ENCODE data around the gene FAM217B.
"Not testable (repeated sequence)": the region's sequence is repeated elsewhere in the genome, so short reads cannot be mapped to it uniquely, and the experiment has no call there.

FAM217B gene

GRCh38 chr20:59954718-59955117 lies 14.5 kb downstream of the FAM217B start:
- Histone ChIP-seq H3K9me3 (ENCODE audit: control insufficient read depth in 2 of 2, low read length in 2 of 2) (no peaks in the 10 kb centered on the region), H3K27ac (ENCODE audit: low read length) (no peak overlapping the region), H3K4me3 (ENCODE audit: low read length in 2 of 2) (no peak overlapping the region), H3K4me1 (ENCODE audit: control insufficient read depth, insufficient read depth, low read length) (no peaks in the 10 kb centered on the region), H3K9ac (ENCODE audit: low read length in 2 of 2) (no peak overlapping the region), H3K27me3 (ENCODE audit: control insufficient read depth in 1 of 2, insufficient read depth in 2 of 2, low read length in 2 of 2) (no peaks in the 10 kb centered on the region), H3K36me3 (ENCODE audit: control insufficient read depth in 2 of 2, insufficient read depth in 2 of 2, low read length in 2 of 2) (peaks cover 0 to 7% of the 10 kb centered on the region in 2 donors)

DNA sequence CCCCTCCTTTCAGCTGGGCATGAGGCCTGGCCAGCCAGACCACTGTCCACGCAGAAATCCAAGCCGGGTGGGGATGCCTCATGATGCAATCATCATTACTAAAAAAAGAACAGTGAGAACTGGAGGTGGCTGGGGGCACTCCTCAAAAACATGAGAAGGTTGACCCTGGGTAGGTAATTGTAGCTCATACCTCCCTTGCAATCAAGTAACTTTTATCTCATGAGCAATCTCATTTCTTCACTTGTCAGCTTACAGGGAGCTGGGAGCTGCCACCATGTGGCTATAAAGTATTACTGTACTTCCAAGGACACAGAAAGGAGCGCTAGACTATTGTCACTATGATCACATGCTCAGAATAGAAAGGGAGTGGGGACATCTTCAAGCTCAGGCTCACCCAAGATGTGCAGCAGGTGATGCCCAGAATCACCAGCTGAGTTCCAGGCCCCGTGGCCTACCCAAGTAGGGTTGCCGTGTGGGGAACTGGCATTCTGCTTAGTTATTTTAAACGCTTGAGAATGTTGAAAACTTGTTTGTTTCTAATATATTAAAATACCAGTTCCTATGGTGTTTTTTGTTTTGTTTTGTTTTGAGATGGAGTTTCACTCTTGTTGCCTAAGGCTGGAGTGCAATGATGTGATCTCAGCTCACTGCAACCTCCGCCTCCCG lies 15.1 kb downstream of the FAM217B start:
- H3K27me3 ChIP-seq (ENCODE audit: control insufficient read depth in 1 of 2, insufficient read depth in 2 of 2, low read length in 2 of 2): no peaks in the 10 kb centered on the region
- H3K4me1 ChIP-seq (ENCODE audit: control insufficient read depth, insufficient read depth, low read length): no peaks in the 10 kb centered on the region
- no peaks in the 10 kb centered on the region for H3K9me3 ChIP-seq (ENCODE audit: control insufficient read depth in 2 of 2, low read length in 2 of 2)
- H3K9ac ChIP-seq (ENCODE audit: low read length in 2 of 2): no peak overlapping the region
- H3K36me3 ChIP-seq (ENCODE audit: control insufficient read depth in 2 of 2, insufficient read depth in 2 of 2, low read length in 2 of 2): peaks cover 0 to 7% of the 10 kb centered on the region in 2 donors
- no peak overlapping the region for H3K27ac ChIP-seq (ENCODE audit: low read length)
- no peak overlapping the region for H3K4me3 ChIP-seq (ENCODE audit: low read length in 2 of 2)

- H3K4me3 ChIP-seq (ENCODE audit: low read length in 2 of 2); H3K36me3 ChIP-seq (ENCODE audit: control insufficient read depth in 2 of 2, insufficient read depth in 2 of 2, low read length in 2 of 2); H3K27ac ChIP-seq (ENCODE audit: low read length); H3K27me3 ChIP-seq (ENCODE audit: control insufficient read depth in 1 of 2, insufficient read depth in 2 of 2, low read length in 2 of 2); H3K9ac ChIP-seq (ENCODE audit: low read length in 2 of 2); H3K4me1 ChIP-seq (ENCODE audit: control insufficient read depth, insufficient read depth, low read length); H3K9me3 ChIP-seq (ENCODE audit: control insufficient read depth in 2 of 2, low read length in 2 of 2): not testable (repeated sequence)
Observed at GRCh38 chr20:59957568-59957967, 17.4 kb downstream of the FAM217B start.

DNA sequence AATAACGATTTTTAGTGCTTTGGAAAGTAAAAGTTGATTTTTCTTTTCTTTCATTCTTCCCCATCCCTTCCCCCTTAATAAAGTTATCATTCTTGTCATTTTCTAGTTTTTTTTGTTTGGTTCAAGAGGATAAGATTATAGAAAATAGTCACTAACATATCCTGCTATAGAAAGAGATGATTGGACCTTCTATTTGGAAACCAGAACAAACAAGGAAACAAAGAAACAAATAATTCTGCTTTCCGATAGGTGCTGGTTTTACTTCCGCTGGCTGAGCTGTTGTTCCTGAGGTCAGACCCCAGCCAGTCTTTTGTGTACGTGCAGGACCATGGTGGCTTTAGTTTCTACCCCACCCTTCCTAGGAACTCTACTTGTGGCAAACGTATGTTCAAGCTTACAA lies 17.9 kb downstream of the FAM217B start, which contains the start of gene CDH26:
Gene CDH26, plus strand, starts transcription at position 301 of the 400 bp plus-strand sequence. CDS start 304 bp downstream, outside the sequence.
- H3K4me1 ChIP-seq (ENCODE audit: control insufficient read depth, insufficient read depth, low read length): no peaks in the 10 kb centered on the region
- no peaks in the 10 kb centered on the region for H3K27me3 ChIP-seq (ENCODE audit: control insufficient read depth in 1 of 2, insufficient read depth in 2 of 2, low read length in 2 of 2)
- H3K4me3 ChIP-seq (ENCODE audit: low read length in 2 of 2): no peak within 1 kb of the TSS

DNA sequence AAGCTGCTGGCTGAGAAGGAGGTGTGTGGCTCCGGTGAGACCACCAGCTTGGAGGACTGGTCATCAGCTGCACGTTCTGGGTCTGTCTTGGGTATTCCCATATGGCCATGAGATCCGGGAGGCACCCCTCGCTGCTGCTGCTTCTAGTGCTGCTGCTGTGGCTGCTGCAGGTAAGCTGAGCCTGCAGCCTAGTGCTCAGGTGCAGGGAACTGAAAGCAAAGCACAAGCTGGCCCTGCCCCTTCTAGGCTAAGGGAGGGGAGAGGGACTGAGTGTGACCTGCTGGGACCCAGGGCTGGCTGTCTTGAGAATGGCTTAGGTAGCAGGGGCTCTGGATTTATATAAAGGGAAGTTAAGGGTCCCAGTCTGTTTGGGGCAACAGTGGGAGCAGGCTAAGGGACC lies 18.4 kb downstream of the FAM217B start:
- no peaks in the 10 kb centered on the region for H3K9me3 ChIP-seq (ENCODE audit: control insufficient read depth in 2 of 2, low read length in 2 of 2)
- no peak overlapping the region for H3K4me3 ChIP-seq (ENCODE audit: low read length in 2 of 2)
- peaks cover 0 to 5% of the 10 kb centered on the region in 2 donors for H3K36me3 ChIP-seq (ENCODE audit: control insufficient read depth in 2 of 2, insufficient read depth in 2 of 2, low read length in 2 of 2)
- no peak overlapping the region for H3K9ac ChIP-seq (ENCODE audit: low read length in 2 of 2)
- no peak overlapping the region for H3K27ac ChIP-seq (ENCODE audit: low read length)
- no peaks in the 10 kb centered on the region for H3K4me1 ChIP-seq (ENCODE audit: control insufficient read depth, insufficient read depth, low read length)
- no peaks in the 10 kb centered on the region for H3K27me3 ChIP-seq (ENCODE audit: control insufficient read depth in 1 of 2, insufficient read depth in 2 of 2, low read length in 2 of 2)

More for the DNA sequence above, 17.9 kb downstream of the FAM217B start, which contains the start of gene CDH26:
- Histone ChIP-seq H3K9me3 (ENCODE audit: control insufficient read depth in 2 of 2, low read length in 2 of 2) (no peaks in the 10 kb centered on the region), H3K36me3 (ENCODE audit: control insufficient read depth in 2 of 2, insufficient read depth in 2 of 2, low read length in 2 of 2) (peaks cover 0 to 5% of the 10 kb centered on the region in 2 donors), H3K9ac (ENCODE audit: low read length in 2 of 2) (no peak within 1 kb of the TSS), H3K27ac (ENCODE audit: low read length) (no peak within 1 kb of the TSS)

DNA sequence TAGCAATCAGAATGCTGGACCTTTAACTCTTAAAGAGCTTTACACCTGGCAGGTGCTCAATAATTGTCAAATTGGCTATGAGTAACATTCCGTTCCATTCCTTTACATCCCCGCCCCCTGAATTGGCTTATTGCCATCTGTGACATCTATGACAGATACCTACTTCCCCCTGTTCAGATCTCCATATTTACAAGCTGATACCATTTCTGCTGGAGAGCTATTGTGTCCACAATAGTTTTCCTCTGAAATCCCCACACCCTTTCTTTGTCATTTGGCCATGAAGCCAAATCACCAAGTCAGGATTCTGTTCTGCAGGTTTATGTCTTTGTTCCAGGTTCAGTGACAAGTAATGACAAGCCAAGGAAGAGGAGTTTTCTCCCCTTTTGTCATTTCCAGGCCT lies 21.2 kb downstream of the FAM217B start:
- H3K4me3 ChIP-seq (ENCODE audit: low read length in 2 of 2): no peak overlapping the region
- H3K27me3 ChIP-seq (ENCODE audit: control insufficient read depth in 1 of 2, insufficient read depth in 2 of 2, low read length in 2 of 2): no peaks in the 10 kb centered on the region
- H3K27ac ChIP-seq (ENCODE audit: low read length): no peak overlapping the region
- no peak overlapping the region for H3K9ac ChIP-seq (ENCODE audit: low read length in 2 of 2)
- peaks cover 0 to 5% of the 10 kb centered on the region in 2 donors for H3K36me3 ChIP-seq (ENCODE audit: control insufficient read depth in 2 of 2, insufficient read depth in 2 of 2, low read length in 2 of 2)
- H3K9me3 ChIP-seq (ENCODE audit: control insufficient read depth in 2 of 2, low read length in 2 of 2): no peaks in the 10 kb centered on the region
- H3K4me1 ChIP-seq (ENCODE audit: control insufficient read depth, insufficient read depth, low read length): no peaks in the 10 kb centered on the region

DNA sequence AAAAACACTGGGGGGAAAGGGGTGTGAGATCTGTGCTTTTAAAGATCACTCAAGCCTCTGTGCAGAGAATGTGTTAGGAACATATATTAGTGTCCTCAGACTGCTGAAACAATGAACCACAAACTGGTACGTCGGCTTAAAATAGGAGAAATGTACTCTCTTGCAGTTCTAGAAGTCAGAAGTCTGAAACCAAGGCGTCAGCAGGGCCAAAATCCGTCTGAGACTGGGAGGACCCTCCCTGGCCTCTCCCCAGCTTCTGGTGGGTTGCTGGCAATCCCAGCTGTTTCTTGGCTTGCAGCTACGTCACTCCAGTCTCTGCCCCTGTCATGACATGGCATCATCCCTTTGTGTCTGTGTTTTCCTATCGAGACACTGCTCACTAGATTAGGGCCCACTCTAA lies 22.0 kb downstream of the FAM217B start:
- peaks cover 0 to 5% of the 10 kb centered on the region in 2 donors for H3K36me3 ChIP-seq (ENCODE audit: control insufficient read depth in 2 of 2, insufficient read depth in 2 of 2, low read length in 2 of 2)
- H3K4me1 ChIP-seq (ENCODE audit: control insufficient read depth, insufficient read depth, low read length): no peaks in the 10 kb centered on the region
- H3K9ac ChIP-seq (ENCODE audit: low read length in 2 of 2): no peak overlapping the region
- H3K4me3 ChIP-seq (ENCODE audit: low read length in 2 of 2): no peak overlapping the region
- no peak overlapping the region for H3K27ac ChIP-seq (ENCODE audit: low read length)
- no peaks in the 10 kb centered on the region for H3K27me3 ChIP-seq (ENCODE audit: control insufficient read depth in 1 of 2, insufficient read depth in 2 of 2, low read length in 2 of 2)
- no peaks in the 10 kb centered on the region for H3K9me3 ChIP-seq (ENCODE audit: control insufficient read depth in 2 of 2, low read length in 2 of 2)

- no peaks in the 10 kb centered on the region for H3K27me3 ChIP-seq (ENCODE audit: control insufficient read depth in 1 of 2, insufficient read depth in 2 of 2, low read length in 2 of 2)
- no peak overlapping the region for H3K27ac ChIP-seq (ENCODE audit: low read length)
- H3K4me3 ChIP-seq (ENCODE audit: low read length in 2 of 2): no peak overlapping the region
- H3K9ac ChIP-seq (ENCODE audit: low read length in 2 of 2): no peak overlapping the region
- no peaks in the 10 kb centered on the region for H3K36me3 ChIP-seq (ENCODE audit: control insufficient read depth in 2 of 2, insufficient read depth in 2 of 2, low read length in 2 of 2)
- no peaks in the 10 kb centered on the region for H3K9me3 ChIP-seq (ENCODE audit: control insufficient read depth in 2 of 2, low read length in 2 of 2)
- no peaks in the 10 kb centered on the region for H3K4me1 ChIP-seq (ENCODE audit: control insufficient read depth, insufficient read depth, low read length)
Observed at GRCh38 chr20:59966428-59966827, 26.2 kb downstream of the FAM217B start.

DNA sequence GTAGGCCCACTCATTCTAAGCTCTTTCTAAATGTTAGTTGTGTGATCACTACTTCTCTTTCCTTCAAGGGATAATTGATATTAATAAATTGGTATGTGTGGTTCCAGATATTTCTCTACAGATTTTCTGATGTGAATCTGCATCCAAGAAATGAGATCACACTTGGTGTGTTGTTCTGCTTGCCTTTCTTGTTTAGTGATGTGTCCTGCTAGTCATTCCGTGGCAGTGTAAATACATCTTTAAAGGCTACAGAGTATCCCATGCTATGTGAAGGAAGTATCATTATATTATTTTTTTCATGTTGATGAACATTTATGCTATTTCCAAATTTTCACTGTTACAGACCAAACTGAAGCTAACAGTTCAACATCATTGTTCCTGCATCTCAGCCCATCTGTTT lies 31.2 kb downstream of the FAM217B start:
- H3K4me1 ChIP-seq (ENCODE audit: control insufficient read depth, insufficient read depth, low read length): no peaks in the 10 kb centered on the region
- no peaks in the 10 kb centered on the region for H3K27me3 ChIP-seq (ENCODE audit: control insufficient read depth in 1 of 2, insufficient read depth in 2 of 2, low read length in 2 of 2)
- no peak overlapping the region for H3K4me3 ChIP-seq (ENCODE audit: low read length in 2 of 2)
- H3K36me3 ChIP-seq (ENCODE audit: control insufficient read depth in 2 of 2, insufficient read depth in 2 of 2, low read length in 2 of 2): no peaks in the 10 kb centered on the region
- no peak overlapping the region for H3K9ac ChIP-seq (ENCODE audit: low read length in 2 of 2)
- no peak overlapping the region for H3K27ac ChIP-seq (ENCODE audit: low read length)
- no peaks in the 10 kb centered on the region for H3K9me3 ChIP-seq (ENCODE audit: control insufficient read depth in 2 of 2, low read length in 2 of 2)

DNA sequence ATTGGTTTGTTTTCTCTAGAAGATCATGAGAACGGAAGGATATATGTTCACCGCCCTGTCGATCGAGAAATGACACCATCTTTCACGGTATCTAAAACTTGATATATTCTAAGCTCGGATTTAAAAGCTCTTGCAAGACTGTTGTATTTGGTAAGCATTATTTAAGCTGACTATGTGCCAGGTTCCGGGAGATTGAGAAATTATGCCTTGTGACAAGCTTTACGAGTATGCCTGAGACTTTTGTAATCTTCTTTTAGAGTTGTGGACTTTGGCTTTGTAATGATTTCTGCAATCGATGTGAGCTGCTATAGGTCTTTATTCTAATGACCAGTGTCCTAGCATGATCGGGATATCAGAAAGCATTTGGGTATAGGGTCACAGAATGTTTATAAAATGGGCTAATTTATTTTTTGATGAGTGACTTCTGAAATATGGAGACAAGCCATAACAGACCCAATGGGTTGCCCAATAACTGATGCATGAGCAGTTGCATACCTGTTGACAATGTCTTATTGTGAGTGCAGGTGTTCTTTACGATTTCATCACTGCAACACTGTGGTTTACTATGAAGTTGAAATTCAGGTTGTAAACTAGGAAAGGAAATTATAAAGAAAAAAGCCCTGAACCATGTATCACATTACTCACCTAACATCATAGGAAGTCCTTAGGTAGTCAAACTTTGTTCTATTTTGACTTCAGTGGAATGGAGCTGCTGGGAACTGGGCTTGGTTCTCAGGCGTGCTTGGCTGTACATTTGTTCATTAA lies 32.0 kb downstream of the FAM217B start:
- Histone ChIP-seq H3K4me3 (ENCODE audit: low read length in 2 of 2) (no peak overlapping the region), H3K27ac (ENCODE audit: low read length) (no peak overlapping the region), H3K9me3 (ENCODE audit: control insufficient read depth in 2 of 2, low read length in 2 of 2) (no peaks in the 10 kb centered on the region), H3K27me3 (ENCODE audit: control insufficient read depth in 1 of 2, insufficient read depth in 2 of 2, low read length in 2 of 2) (no peaks in the 10 kb centered on the region), H3K36me3 (ENCODE audit: control insufficient read depth in 2 of 2, insufficient read depth in 2 of 2, low read length in 2 of 2) (no peaks in the 10 kb centered on the region), H3K4me1 (ENCODE audit: control insufficient read depth, insufficient read depth, low read length) (peaks cover 3% of the 10 kb centered on the region), H3K9ac (ENCODE audit: low read length in 2 of 2) (no peak overlapping the region)
